Caco-2 (cell line): ENCODE data around the gene XAB2. TPM values are rescaled to one million over a fixed set of nuclear protein-coding genes. Genes with fewer than 3 reads are reported as not detected.

Experiments
- BruUV-seq: library from RNA; stranded (reverse); fragments of 400-500 nt; replicated peaks from 2 replicates; lab custom pipeline; 2021; lab: Mats Ljungman, UMichigan
- CTCF ChIA-PET: fragments of 300-600 bp; sonication (Branson Sonifier 250); formaldehyde crosslinking; loops from one replicate; lab custom pipeline; 2022; ENCODE audit warnings: antibody characterized with exemption; lab: Charles Lee
- POLR2A ChIA-PET: fragments of 300-600 bp; sonication (Branson Sonifier 250); formaldehyde crosslinking; loops from one replicate; lab custom pipeline; 2022; ENCODE audit warnings: antibody characterized with exemption; lab: Charles Lee
- DNase-seq, 2 experiments: peaks; one replicate each; pipeline versions ENCODE4 v3.0.0 to v3.0.0-alpha.2; 2020 to 2022
- H3K27me3 ChIP-seq: replicated peaks from 2 replicates; pipeline ENCODE4 v1.6.0; 2011; ENCODE audit warnings: low read length; ENCODE audit not compliant: control insufficient read depth, insufficient read depth
- H3K36me3 ChIP-seq: 2 replicates; pipeline ENCODE4 v1.5.1; 2011; ENCODE audit warnings: low read length; ENCODE audit not compliant: control insufficient read depth, insufficient read depth
- H3K4me1 ChIP-seq: fragments of 250-450 bp; sonication (Bioruptor Pico); 2 replicates; pipeline ENCODE4 v1.5.1; 2020; ENCODE audit warnings: mild to moderate bottlenecking
- H3K4me3 ChIP-seq: 2 replicates; pipeline ENCODE4 v1.5.1; 2011; ENCODE audit warnings: low read depth, mild to moderate bottlenecking, control low read depth, low read length
- H3K9me3 ChIP-seq: fragments of 250-450 bp; sonication (Bioruptor Pico); 2 replicates; pipeline ENCODE4 v1.5.1; 2020; ENCODE audit warnings: mild to moderate bottlenecking, moderate library complexity
- H3K27ac Mint-ChIP-seq: one replicate; pipeline ENCODE4 v1.8.0; 2022; ENCODE audit warnings: mixed read lengths; ENCODE audit not compliant: unreplicated experiment
- H3K27me3 Mint-ChIP-seq: one replicate; pipeline ENCODE4 v1.8.0; 2022; ENCODE audit warnings: mixed read lengths; ENCODE audit not compliant: insufficient read depth, unreplicated experiment
- H3K36me3 Mint-ChIP-seq: one replicate; pipeline ENCODE4 v1.8.0; 2022; ENCODE audit warnings: mild to moderate bottlenecking, mixed read lengths; ENCODE audit not compliant: insufficient read depth, unreplicated experiment
- H3K4me1 Mint-ChIP-seq: one replicate; pipeline ENCODE4 v1.8.0; 2022; ENCODE audit warnings: low read depth, mixed read lengths; ENCODE audit not compliant: unreplicated experiment
- H3K4me3 Mint-ChIP-seq: one replicate; pipeline ENCODE4 v1.8.0; 2022; ENCODE audit warnings: mild to moderate bottlenecking, moderate library complexity, mixed read lengths; ENCODE audit not compliant: unreplicated experiment
- H3K9me3 Mint-ChIP-seq: one replicate; pipeline ENCODE4 v1.8.0; 2022; ENCODE audit warnings: mixed read lengths; ENCODE audit not compliant: unreplicated experiment
- CTCF ChIP-seq, 2 experiments: fragments of 200-600 bp in 1 of 2; IDR thresholded peaks; 1 replicate in 1 of 2; 2 replicates in 1 of 2; pipeline versions ENCODE4 v1.5.1 to v1.8.0; 2011 to 2022; ENCODE audit warnings: antibody characterized with exemption in 1 of 2, control low read depth in 1 of 2, inconsistent platforms in 1 of 2, low read depth in 1 of 2, low read length in 1 of 2, mild to moderate bottlenecking in 1 of 2, moderate library complexity in 1 of 2; ENCODE audit not compliant: insufficient read depth in 1 of 2, severe bottlenecking in 1 of 2, unreplicated experiment in 1 of 2
- intact Hi-C: fragments of 100-400 bp; cut with micrococcal nuclease; formaldehyde crosslinking; loops from one replicate; pipeline ENCODE4 v1.10.0; 2022; ENCODE audit not compliant: unreplicated experiment
- total RNA-seq: library from RNA; stranded (reverse); gene quantifications from 2 replicates; pipeline ENCODE4 v1.2.3, GENCODE V29; 2022

XAB2 gene
- total RNA-seq, 1 experiment from 2014 or later = 44.7 TPM

GRCh38 chr19:7672522-7672921, 43.2 kb upstream of the XAB2 start:
- BruUV-seq = no TSS peak
- peaks cover 8% of the 10 kb centered on the region for H3K27me3 Mint-ChIP-seq
- no peaks in the 10 kb centered on the region for H3K4me1 Mint-ChIP-seq
- H3K9me3 ChIP-seq = no peaks in the 10 kb centered on the region
- H3K4me1 ChIP-seq = no peaks in the 10 kb centered on the region
- H3K36me3 ChIP-seq = no peaks in the 10 kb centered on the region
- H3K27ac Mint-ChIP-seq = no peak overlapping the region
- ChIA-PET CTCF (no interaction called here), POLR2A (no interaction called here)
- H3K27me3 ChIP-seq = no peaks in the 10 kb centered on the region
- TF ChIP-seq CTCF (IDR thresholded peaks at IDR 0.05; ENCODE audit: insufficient read depth in 1 of 2, low read depth in 1 of 2, low read length in 1 of 2, severe bottlenecking in 1 of 2, unreplicated experiment in 1 of 2) = no peak
- DNase-seq = no peak
- peaks cover 10% of the 10 kb centered on the region for H3K9me3 Mint-ChIP-seq
- intact Hi-C loops = no loop called here
- no peak overlapping the region for H3K4me3 ChIP-seq
- H3K36me3 Mint-ChIP-seq = peaks cover 16% of the 10 kb centered on the region
- no peak overlapping the region for H3K4me3 Mint-ChIP-seq

GRCh38 chr19:7670790-7671189, 41.4 kb upstream of the XAB2 start:
- CTCF ChIA-PET = interaction anchor here (1.1 kb wide), 1 partner anchor 10 kb away, joined by 4 read pairs; the partner anchor contains the start of gene TRAPPC5
- Mint-ChIP-seq H3K27me3 (peaks cover 8% of the 10 kb centered on the region), H3K36me3 (peaks cover 16% of the 10 kb centered on the region), H3K4me1 (no peaks in the 10 kb centered on the region), H3K9me3 (peaks cover 10% of the 10 kb centered on the region), H3K27ac (no peak overlapping the region), H3K4me3 (peak overlapping the region; percentile 78)
- no peaks in the 10 kb centered on the region for H3K4me1 ChIP-seq
- no peak for TF ChIP-seq CTCF (IDR thresholded peaks at IDR 0.05; ENCODE audit: insufficient read depth in 1 of 2, low read depth in 1 of 2, low read length in 1 of 2, severe bottlenecking in 1 of 2, unreplicated experiment in 1 of 2)
- no peak overlapping the region for H3K4me3 ChIP-seq
- intact Hi-C loops = no loop called here
- no peaks in the 10 kb centered on the region for H3K9me3 ChIP-seq
- POLR2A ChIA-PET = no interaction called here
- DNase-seq = no peak
- BruUV-seq = no TSS peak
- H3K27me3 ChIP-seq = no peaks in the 10 kb centered on the region
- H3K36me3 ChIP-seq = no peaks in the 10 kb centered on the region

- no peaks in the 10 kb centered on the region for H3K9me3 ChIP-seq
- intact Hi-C loops = no loop called here
- no peaks in the 10 kb centered on the region for H3K36me3 ChIP-seq
- ChIA-PET CTCF (interaction anchor here (1.1 to 1.7 kb wide), 2 partner anchors 11 kb away, joined by 4 to 9 read pairs; partner anchors contain the start of gene TRAPPC5), POLR2A (no interaction called here)
- Mint-ChIP-seq H3K4me3 (peak overlapping the region; percentile 78), H3K27me3 (peaks cover 10% of the 10 kb centered on the region), H3K4me1 (no peaks in the 10 kb centered on the region), H3K9me3 (peaks cover 10% of the 10 kb centered on the region), H3K36me3 (peaks cover 16% of the 10 kb centered on the region), H3K27ac (no peak overlapping the region)
- DNase-seq = peak in 1 of 2 experiments; percentile 37
- no peaks in the 10 kb centered on the region for H3K27me3 ChIP-seq
- no TSS peak for BruUV-seq
- TF ChIP-seq CTCF (IDR thresholded peaks at IDR 0.05; ENCODE audit: insufficient read depth in 1 of 2, low read depth in 1 of 2, low read length in 1 of 2, severe bottlenecking in 1 of 2, unreplicated experiment in 1 of 2) = no peak
- H3K4me3 ChIP-seq = peak overlapping the region; percentile 34
- no peaks in the 10 kb centered on the region for H3K4me1 ChIP-seq
Observed at GRCh38 chr19:7670150-7670783, 40.9 kb upstream of the XAB2 start.
